Pancreas (tissue), 10 donors: ENCODE data around the gene LRRC75B. TPM values are rescaled to one million over a fixed set of nuclear protein-coding genes. Genes with fewer than 3 reads are reported as not detected.
A peak's percentile ranks its signal among the peaks of the same experiment; 100 is the strongest.

Experiments used
- ATAC-seq, 4 donors: fragments of 200-7000 bp; cut with Tn5 transposase; one replicate each; pipeline versions ENCODE4 v1.8.0 to v1.9.1; 2020; ENCODE audit warnings: mild to moderate bottlenecking in 4 of 4, moderate library complexity in 4 of 4
- DNase-seq, 6 donors: peaks; one replicate each; pipeline ENCODE4 v3.0.0-alpha.2; 2020
- FAIRE-seq: peaks from 2 replicates; lab custom pipeline; 2012; peaks lifted over from hg19 to GRCh38; lab: Jason Lieb, UNC
- H3K27ac ChIP-seq, 4 donors: fragments of 200-600 bp; sonication (generic); 1 replicate in 3 of 4; 2 replicates in 1 of 4; pipeline versions ENCODE4 v1.5.0 to v1.8.0; 2020
- H3K27me3 ChIP-seq, 4 donors: fragments of 200-600 bp; one replicate each; pipeline ENCODE4 v1.8.0; 2021
- H3K36me3 ChIP-seq, 3 donors: fragments of 200-600 bp; sonication (generic) in 1 of 3; one replicate each; pipeline versions ENCODE4 v1.5.0 to v1.8.0; 2020 to 2021
- H3K4me1 ChIP-seq, 3 donors: fragments of 200-600 bp; one replicate each; pipeline ENCODE4 v1.8.0; 2021
- H3K4me3 ChIP-seq, 4 donors: fragments of 200-600 bp; sonication (generic) in 2 of 4; one replicate each; pipeline versions ENCODE4 v1.5.0 to v1.8.0; 2020 to 2021
- H3K9me3 ChIP-seq, 4 donors: fragments of 200-600 bp; one replicate each; pipeline ENCODE4 v1.8.0; 2021
- WGBS, 2 donors: extraction: QIAGEN DNeasy Blood & Tissue Kit; methylation state at CpG; one replicate each; pipeline ENCODE4 v1.1.7; 2013; 5-methylcytosine and 5-hydroxymethylcytosine counted together
- intact Hi-C, 3 donors: fragments of 100-400 bp; cut with DNase I; formaldehyde crosslinking; loops; one replicate each; pipeline versions ENCODE4 v1.11.1 to v1.14.2; 2022
- polyA plus RNA-seq, 2 donors: library from polyadenylated mRNA; stranded (reverse); fragments of 200-250 nt; gene quantifications; one replicate each; pipeline ENCODE4 v1.2.3, GENCODE V29; 2013
- total RNA-seq, 6 donors: library from RNA; stranded (reverse); fragmentation: NEBNext Ultra II Directional in 4 of 6; extraction: Animal tissue kit (Norgen Biotek cat#: 25700) in 4 of 6; gene quantifications; one replicate each; pipeline versions ENCODE4 v1.2.1 to v1.2.4, GENCODE V29; 2021 to 2023
- TF ChIP-seq, protein P1 (sequence below), 4 donors: fragments of 200-600 bp; sonication (generic) in 3 of 4; IDR thresholded peaks; one replicate each; pipeline versions ENCODE4 v1.5.0 to v1.8.0; 2021; ENCODE audit warnings: antibody characterized with exemption in 4 of 4
- donor health status: healthy with polysubstance abuse.
- donor health status: DM: no; HTN: no; CAD: no; lungs with moderate emphysema.
- donor health status: DM: no; HTN: no; CAD: no.
- donor health status: control.
- donor health status: control.
- donor health status: Bipolar disorder and iron deficiency.
- donor health status: DM: yes; HTN: yes; CAD: no.
- donor health status: DM: no; HTN: no; CAD: no.
- donor health status: DM: no; HTN: no; CAD: no.
- donor health status: DM: yes; HTN: yes; CAD: no.

The LRRC75B gene
- total and polyA plus RNA-seq, 8 donors: 8.3 to 106 (median 12.3) TPM

DNA sequence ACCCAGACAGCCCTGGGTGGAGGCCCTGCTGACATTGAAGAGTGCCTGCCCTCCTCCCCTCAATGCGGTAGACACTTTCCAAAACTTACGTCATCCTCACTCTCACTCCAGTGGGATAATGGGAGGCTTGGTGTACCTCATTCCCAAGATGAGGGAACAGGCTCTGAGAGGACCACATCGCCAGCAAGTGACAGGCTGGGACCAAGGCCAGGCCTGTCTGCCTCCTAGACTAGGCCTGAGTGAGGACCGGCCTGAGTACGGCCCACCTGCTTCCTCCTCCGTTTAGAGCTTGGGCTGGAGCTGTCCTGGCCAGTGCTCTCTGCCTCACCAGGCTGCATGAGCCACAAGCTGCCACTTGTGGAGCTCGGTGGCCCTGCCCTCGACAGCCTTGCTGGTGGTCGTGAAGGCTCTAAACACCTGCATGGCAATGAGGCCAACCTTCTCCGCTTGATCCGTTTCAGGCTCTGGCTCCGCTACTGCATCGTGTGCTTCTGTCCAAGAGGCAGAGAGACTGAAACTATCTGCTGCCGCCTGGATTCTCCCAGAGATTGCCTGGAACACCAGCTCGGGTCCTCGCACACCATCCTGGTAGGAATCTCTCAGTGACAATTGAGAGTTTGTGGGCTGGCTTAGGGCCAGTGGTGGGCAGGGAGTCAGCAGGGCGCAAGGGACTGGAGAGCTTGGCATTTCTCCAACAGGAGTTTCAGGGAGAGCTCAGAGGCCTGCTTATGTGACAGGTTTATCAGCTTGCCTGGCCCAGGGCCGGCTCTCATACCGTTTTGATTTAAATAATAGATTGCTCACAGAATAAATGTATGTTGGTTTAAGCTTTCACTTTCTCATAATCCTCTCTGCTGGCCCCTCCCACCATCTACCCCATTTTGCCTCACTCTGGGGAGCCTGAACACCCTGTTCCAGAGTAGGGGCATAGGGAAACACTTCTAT, 9.4 kb downstream of the LRRC75B start:
- no peaks in the 10 kb centered on the region for H3K9me3 ChIP-seq
- intact Hi-C loops: no loop called here
- 46 to 50% methylated on average over 19 of the region's 19 CpGs for WGBS, 2 donors
- H3K27me3 ChIP-seq: no peaks in the 10 kb centered on the region
- no peaks in the 10 kb centered on the region for H3K36me3 ChIP-seq
- ATAC-seq: peak; percentile 30 to 46 (median 38)
- H3K4me3 ChIP-seq: no peak overlapping the region
- TF ChIP-seq, protein P1, sequence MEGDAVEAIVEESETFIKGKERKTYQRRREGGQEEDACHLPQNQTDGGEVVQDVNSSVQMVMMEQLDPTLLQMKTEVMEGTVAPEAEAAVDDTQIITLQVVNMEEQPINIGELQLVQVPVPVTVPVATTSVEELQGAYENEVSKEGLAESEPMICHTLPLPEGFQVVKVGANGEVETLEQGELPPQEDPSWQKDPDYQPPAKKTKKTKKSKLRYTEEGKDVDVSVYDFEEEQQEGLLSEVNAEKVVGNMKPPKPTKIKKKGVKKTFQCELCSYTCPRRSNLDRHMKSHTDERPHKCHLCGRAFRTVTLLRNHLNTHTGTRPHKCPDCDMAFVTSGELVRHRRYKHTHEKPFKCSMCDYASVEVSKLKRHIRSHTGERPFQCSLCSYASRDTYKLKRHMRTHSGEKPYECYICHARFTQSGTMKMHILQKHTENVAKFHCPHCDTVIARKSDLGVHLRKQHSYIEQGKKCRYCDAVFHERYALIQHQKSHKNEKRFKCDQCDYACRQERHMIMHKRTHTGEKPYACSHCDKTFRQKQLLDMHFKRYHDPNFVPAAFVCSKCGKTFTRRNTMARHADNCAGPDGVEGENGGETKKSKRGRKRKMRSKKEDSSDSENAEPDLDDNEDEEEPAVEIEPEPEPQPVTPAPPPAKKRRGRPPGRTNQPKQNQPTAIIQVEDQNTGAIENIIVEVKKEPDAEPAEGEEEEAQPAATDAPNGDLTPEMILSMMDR (IDR thresholded peaks at IDR 0.05): no peak
- FAIRE-seq: no peak
- peak in 3 of 6 donors; percentile 59 to 67 (median 66) for DNase-seq
- H3K27ac ChIP-seq: peak overlapping the region in 3 of 4 donors; percentile 37 to 66 (median 38)
- peaks cover 0 to 19% (median 8%) of the 10 kb centered on the region in 3 donors for H3K4me1 ChIP-seq

DNA sequence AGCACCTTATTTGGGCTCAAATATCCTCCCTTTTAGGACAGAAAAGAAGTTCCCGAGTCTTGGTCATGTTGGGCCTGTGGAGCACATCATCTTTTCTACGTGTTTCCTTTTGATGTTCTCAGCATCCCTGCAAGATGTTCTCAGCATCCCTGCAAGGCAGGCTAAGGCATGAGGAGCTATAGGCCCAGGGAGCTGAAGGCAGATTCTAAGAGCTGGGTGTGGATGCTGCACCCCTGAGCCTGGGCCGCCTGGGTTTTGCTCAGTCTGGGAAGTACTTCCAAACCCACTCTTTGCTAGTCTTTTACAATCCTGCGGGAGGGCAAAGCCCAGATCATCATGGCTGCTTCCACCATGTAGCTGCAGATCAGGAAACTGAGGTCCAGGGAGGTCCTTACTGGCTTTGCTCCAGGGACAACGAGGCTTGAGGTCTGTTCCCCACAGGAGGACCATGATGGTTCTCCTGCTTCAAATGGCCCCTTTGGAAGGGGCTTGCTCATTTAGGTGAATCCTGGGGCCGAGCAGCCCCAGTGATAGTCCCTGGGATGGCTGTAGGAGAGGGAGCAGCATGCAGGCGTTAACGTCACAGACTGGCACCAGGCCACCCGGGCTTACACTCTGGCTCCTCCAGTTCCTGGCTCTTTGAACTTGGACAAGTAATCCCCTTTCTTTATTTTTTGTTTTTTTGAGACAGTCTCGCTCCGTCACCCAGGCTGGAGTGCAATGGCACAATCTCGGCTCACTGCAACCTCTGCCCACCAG, 10.6 kb downstream of the LRRC75B start:
- DNase-seq (peak in 1 of 6 donors; percentile 26), FAIRE-seq (no peak), ATAC-seq (no peak)
- H3K4me3 ChIP-seq: no peak overlapping the region
- 84 to 87% methylated on average over 12 of the region's 12 CpGs for WGBS, 2 donors
- H3K36me3 ChIP-seq: no peaks in the 10 kb centered on the region
- H3K27ac ChIP-seq: no peak overlapping the region
- TF ChIP-seq, protein P1 (IDR thresholded peaks at IDR 0.05): no peak
- H3K27me3 ChIP-seq: no peaks in the 10 kb centered on the region
- H3K4me1 ChIP-seq: peaks cover 0 to 19% (median 8%) of the 10 kb centered on the region in 3 donors
- intact Hi-C loops: no loop called here
- no peaks in the 10 kb centered on the region for H3K9me3 ChIP-seq

DNA sequence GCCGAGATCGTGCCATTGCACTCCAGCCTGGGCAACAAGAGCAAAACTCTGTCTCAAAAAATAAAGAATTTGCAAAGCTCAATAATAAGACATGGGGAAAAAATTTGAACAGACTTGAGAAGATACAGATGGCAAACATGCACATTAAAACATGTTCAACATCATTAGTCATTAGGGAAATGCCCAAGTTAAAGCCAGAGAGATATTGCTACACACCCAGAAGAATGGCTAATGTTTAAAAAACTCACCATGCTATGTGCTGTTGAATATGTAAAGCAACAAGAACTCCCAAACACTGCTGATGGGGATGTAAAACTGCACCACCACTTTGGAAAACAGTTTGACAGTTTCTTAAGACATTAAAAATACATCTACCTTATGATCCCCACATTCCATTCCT, 12.6 kb downstream of the LRRC75B start:
- Histone ChIP-seq H3K27ac (no peak overlapping the region), H3K36me3 (peaks cover 0 to 5% (median 0%) of the 10 kb centered on the region in 3 donors), H3K27me3 (no peaks in the 10 kb centered on the region), H3K4me1 (peaks cover 0 to 19% (median 8%) of the 10 kb centered on the region in 3 donors), H3K4me3 (no peak overlapping the region), H3K9me3 (no peaks in the 10 kb centered on the region)
- intact Hi-C loops: no loop called here
- TF ChIP-seq, protein P1 (IDR thresholded peaks at IDR 0.05): no peak
- peak in 1 of 4 donors; percentile 23 for ATAC-seq
- FAIRE-seq: no peak
- no peak for DNase-seq
- 86 to 93% methylated on average over 2 of the region's 2 CpGs for WGBS, 2 donors

DNA sequence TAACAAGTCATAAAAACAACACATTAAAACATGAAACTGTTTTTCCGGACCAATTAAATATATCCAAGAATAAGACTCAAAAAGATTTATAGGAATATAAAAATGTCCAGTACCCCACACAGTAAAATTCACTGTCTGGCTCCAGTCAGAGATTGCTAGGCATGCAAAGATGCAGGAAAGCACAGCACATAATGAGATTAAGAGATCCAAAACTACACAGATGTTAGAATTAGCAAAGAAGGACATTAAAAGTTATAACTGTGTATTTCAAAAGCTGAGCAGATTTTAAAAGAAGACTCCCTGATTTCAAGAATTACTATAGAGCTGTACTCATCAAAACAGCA, 13.6 kb downstream of the LRRC75B start:
- DNase-seq: no peak
- ATAC-seq: no peak

More for the DNA sequence above, 13.6 kb downstream of the LRRC75B start:
- Histone ChIP-seq H3K27me3 (no peaks in the 10 kb centered on the region), H3K9me3 (no peaks in the 10 kb centered on the region), H3K27ac (no peak overlapping the region), H3K4me1 (peaks cover 0 to 16% (median 8%) of the 10 kb centered on the region in 3 donors), H3K4me3 (no peak overlapping the region), H3K36me3 (peaks cover 0 to 5% (median 0%) of the 10 kb centered on the region in 3 donors)
- WGBS, 2 donors: 48 to 49% methylated on average over 1 of the region's 1 CpG
- intact Hi-C loops: no loop called here
- TF ChIP-seq, protein P1 (IDR thresholded peaks at IDR 0.05): no peak
- no peak for FAIRE-seq
